HG03039 (cell line): ENCODE data around the gene EPHA2.
"Not testable (repeated sequence)": the region's sequence is repeated elsewhere in the genome, so short reads cannot be mapped to it uniquely, and the experiment has no call there.

ENCODE experiments used
- ATAC-seq: cut with Tn5 transposase; IDR thresholded peaks from one replicate; pipeline ENCODE4 v1.9.1; 2021; ENCODE audit warnings: mild to moderate bottlenecking, moderate library complexity; ENCODE audit not compliant: unreplicated experiment

The EPHA2 gene

GRCh38 chr1:16168622-16169360 lies 12.9 kb upstream of the EPHA2 start:
- ATAC-seq, result no peak

DNA sequence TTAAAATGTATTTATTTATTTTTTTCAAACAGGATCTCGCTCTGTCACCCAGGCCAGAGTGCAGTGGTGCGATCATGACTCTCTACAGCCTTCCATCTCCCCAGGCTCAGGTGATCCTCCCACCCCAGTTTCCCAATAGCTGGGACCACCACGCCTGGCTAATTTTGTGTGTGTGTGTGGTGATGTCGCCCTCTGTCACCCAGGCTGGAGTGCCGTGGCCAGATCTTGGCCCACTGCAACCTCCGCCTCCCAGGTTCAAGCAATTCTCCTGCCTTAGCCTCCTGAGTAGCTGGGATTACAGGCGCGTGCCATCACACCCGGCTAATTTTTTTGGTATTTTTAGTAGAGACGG lies 12.3 kb upstream of the EPHA2 start:
- ATAC-seq, result not testable (repeated sequence)

- no peak for ATAC-seq
Observed at GRCh38 chr1:16167331-16168143, 11.7 kb upstream of the EPHA2 start.

DNA sequence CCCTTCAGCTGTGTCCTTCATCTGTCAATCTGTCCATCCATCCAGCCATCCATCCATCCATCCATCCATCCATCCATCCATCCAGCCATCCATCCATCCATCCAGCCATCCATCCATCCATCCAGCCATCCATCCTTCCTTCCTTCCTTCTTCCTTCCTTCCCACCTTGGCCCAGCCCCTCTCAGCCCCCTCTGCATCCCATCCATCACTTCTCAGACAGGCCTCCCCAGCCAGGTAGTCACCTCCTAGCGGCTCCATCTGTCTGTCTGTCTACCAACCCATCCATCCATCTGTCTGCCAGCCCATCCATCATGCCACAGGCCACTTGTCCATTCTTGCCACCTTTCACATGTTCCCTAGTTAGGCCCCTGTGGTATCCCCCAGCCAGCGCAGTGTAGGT lies 10.2 kb upstream of the EPHA2 start:
- no peak for ATAC-seq

GRCh38 chr1:16165548-16165947 lies 9.7 kb upstream of the EPHA2 start:
- ATAC-seq, result no peak

DNA sequence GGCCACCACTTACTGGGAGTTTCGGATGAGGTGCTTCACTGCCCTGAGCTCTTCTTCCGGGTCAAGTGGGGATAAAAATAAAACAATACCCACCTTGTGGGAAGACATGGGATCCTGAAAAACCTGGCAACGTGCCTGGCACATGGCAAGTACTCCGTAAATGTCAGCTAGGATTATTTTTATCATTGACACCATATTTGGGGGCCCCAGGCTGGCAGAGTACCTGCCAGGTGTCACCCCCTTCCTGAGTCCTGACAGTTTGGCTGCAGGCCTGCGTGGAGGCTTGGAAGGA lies 9.2 kb upstream of the EPHA2 start:
- ATAC-seq, result no peak

- no peak for ATAC-seq
Observed at GRCh38 chr1:16164213-16165072, 8.6 kb upstream of the EPHA2 start.

DNA sequence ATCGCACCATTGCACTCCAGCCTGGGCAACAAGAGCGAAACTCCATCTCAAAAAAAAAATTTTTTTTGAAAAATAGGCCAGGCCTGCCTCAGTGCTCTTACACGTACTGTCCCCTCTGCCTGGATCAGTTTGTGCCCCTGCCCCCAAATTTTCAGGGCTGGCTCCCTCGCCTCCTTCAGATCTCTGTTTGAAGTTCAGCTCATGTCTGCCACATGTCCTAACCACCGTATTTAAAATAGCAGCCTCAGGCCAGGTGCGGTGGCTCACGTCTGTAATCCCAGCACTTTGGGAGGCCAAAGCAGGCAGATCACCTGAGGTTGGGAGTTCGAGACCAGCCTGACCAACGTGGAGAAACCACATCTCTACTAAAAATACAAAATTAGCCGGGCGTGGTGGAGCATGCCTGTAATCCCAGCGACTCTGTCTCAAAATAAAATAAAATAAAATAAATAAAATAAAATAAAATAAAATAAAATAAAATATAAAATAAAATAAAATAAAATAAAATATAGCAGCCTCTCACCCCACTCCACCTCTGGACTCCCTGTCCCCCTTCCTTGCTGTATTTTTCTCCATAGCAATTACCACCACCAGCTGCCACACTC lies 7.8 kb upstream of the EPHA2 start:
- ATAC-seq, result not testable (repeated sequence)

DNA sequence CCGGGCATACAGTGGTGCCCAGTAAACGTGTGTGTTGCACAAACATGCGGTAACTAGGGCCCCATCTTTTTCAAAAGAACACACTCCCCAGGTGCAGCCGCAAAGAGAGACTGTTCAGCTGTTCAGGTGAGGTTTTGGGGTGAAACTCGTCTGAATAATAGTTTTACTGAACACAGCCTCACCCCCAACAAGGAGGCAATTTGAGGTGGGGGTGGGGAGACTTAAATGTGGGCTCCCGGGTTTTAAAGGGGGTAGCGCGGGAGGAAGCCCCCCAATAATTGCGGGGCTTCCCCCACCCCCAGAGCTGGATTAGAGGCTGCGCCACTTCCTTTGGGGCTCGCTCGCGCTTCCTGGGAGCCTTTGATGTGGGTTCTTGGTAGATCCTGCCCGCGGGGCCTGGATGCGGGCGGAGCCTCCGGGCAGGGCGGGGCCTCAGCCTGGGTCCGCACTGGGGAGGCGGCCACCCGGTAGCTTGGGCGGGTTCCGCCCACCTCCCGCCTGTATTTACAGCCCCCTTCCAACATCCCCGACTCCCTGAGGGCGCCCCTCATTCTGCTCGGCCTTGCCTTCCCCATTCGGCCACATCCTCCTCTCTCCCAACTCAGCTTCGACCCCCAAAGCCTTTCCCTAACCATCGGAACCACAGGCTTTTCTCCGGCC lies 6.4 kb upstream of the EPHA2 start:
- ATAC-seq, result no peak

GRCh38 chr1:16161717-16162116 lies 5.8 kb upstream of the EPHA2 start:
- no peak for ATAC-seq

- no peak for ATAC-seq
Observed at GRCh38 chr1:16158993-16159831, 3.3 kb upstream of the EPHA2 start.

- no peak for ATAC-seq
Observed at GRCh38 chr1:16158025-16158424, 2.2 kb upstream of the EPHA2 start.

GRCh38 chr1:16156848-16157495 lies 1.1 kb upstream of the EPHA2 start:
- ATAC-seq, result no peak

- ATAC-seq, result no peak
Observed at GRCh38 chr1:16153999-16154673, 1.7 kb downstream of the EPHA2 start.

- no peak for ATAC-seq
Observed at GRCh38 chr1:16153096-16153998, 2.5 kb downstream of the EPHA2 start.

- no peak for ATAC-seq
Observed at GRCh38 chr1:16152481-16153087, 3.3 kb downstream of the EPHA2 start.

DNA sequence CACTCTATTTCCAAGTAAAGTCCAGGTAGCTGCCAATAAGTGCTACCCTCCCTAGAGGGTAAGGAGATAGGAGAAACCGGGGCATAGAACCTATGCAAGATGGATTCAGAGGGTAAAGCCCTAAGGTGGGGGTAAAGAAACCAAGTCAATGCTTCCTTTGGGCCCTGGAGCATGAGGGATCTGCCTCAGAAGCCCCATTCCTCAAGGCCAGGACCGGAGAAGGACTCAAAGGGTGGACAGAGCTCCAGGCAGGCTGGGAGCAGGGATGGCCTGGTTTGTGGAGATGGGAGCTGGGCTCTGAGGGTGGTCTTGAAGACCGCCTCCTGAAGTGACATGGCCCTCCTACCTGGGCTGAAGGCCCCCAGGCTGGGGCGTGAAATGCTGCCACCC lies 3.9 kb downstream of the EPHA2 start:
- no peak for ATAC-seq
